DND-41 (cell line): Measurements from ENCODE around the gene SFRP5.

ENCODE experiments used
- CTCF ChIP-seq: IDR thresholded peaks from 2 replicates; pipeline ENCODE4 v1.5.1; 2012; ENCODE audit warnings: borderline replicate concordance, low read length, moderate library complexity, mild to moderate bottlenecking; ENCODE audit not compliant: poor library complexity, severe bottlenecking; ENCODE audit errors: extremely low read depth
- EZH2 ChIP-seq: IDR thresholded peaks from 3 replicates; pipeline ENCODE4 v1.6.1; 2012; ENCODE audit warnings: borderline replicate concordance, low read depth, mild to moderate bottlenecking, moderate library complexity, low read length, inconsistent platforms; ENCODE audit not compliant: severe bottlenecking

DNA sequence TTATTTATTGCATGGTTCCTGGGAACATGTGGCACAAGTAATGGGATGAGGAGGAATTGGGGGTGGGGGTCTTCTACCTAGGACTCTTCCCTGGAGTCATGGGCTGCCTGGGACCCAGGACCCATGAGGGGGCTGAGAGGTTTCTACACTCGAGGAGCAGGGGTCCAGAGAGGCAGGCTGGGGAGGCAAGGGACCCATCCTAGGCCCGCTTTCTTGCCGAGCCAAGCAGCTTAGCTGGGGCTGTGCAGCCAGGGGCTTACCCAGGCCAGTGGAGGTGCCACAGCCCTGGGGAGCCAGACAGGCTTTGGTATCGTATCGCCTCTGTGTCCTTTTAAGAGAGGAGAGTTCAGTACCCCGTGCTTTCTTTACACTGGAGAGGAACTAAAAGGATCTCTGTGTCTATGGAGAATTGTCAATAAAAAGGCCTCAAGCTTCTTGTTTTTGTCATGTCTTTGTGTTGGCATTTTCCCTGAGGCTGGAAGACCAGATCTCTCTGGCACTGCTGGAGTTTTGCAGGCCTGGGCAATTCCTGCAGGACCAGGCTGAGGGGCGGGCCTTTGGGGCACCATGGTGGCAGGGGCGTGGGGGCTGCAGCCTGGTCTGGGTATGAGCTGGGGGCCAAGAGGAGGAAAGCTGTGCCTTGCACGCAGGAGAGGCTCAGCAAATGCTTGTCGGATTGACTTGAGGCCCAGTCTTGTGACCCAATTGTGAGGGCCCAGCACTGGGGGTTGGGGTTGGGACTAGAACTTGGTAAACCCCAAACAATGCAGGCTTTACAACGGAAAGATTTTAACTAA lies 11.1 kb downstream of the SFRP5 start:
- TF ChIP-seq CTCF (no peak), EZH2 (no peak)
